RWPE2 (cell line): ENCODE data around the gene DNLZ.

Experiments
- ATAC-seq: fragments of 200-7000 bp; cut with Tn5 transposase; 3 replicates; pipeline ENCODE4 v1.9.1; 2021; ENCODE audit warnings: low read depth
- DNase-seq: peaks from one replicate; pipeline ENCODE4 v3.0.0-alpha.2; 2020; ENCODE audit warnings: low spot score
- H3K27ac ChIP-seq: fragments of 450-650 bp; 2 replicates; pipeline ENCODE4 v1.5.1; 2017; ENCODE audit warnings: mild to moderate bottlenecking; ENCODE audit not compliant: poor library complexity, severe bottlenecking
- H3K27me3 ChIP-seq: fragments of 250-450 bp; sonication (Bioruptor Pico); 2 replicates; pipeline ENCODE4 v1.5.1; 2021; ENCODE audit warnings: mild to moderate bottlenecking, moderate library complexity; ENCODE audit not compliant: insufficient read depth, poor library complexity, severe bottlenecking
- H3K36me3 ChIP-seq: fragments of 250-450 bp; sonication (Bioruptor Pico); 2 replicates; pipeline ENCODE4 v1.5.1; 2020; ENCODE audit warnings: low read depth, mild to moderate bottlenecking, moderate library complexity
- H3K4me1 ChIP-seq: fragments of 250-450 bp; sonication (Bioruptor Pico); 2 replicates; pipeline ENCODE4 v1.5.1; 2021; ENCODE audit warnings: mild to moderate bottlenecking, moderate library complexity; ENCODE audit not compliant: insufficient read depth, poor library complexity, severe bottlenecking
- H3K4me3 ChIP-seq: fragments of 250-450 bp; sonication (Bioruptor Pico); 2 replicates; pipeline ENCODE4 v1.5.1; 2021; ENCODE audit warnings: mild to moderate bottlenecking, moderate library complexity; ENCODE audit not compliant: severe bottlenecking
- H3K9me3 ChIP-seq: fragments of 250-450 bp; sonication (Bioruptor Pico); 2 replicates; pipeline ENCODE4 v1.5.1; 2021; ENCODE audit warnings: mild to moderate bottlenecking, moderate library complexity; ENCODE audit not compliant: severe bottlenecking
- TF ChIP-seq, protein P1 (sequence below): fragments of 450-650 bp; IDR thresholded peaks from one replicate; pipeline ENCODE4 v1.5.1; 2017; ENCODE audit warnings: mild to moderate bottlenecking, moderate library complexity; ENCODE audit not compliant: poor library complexity, severe bottlenecking

DNLZ gene

DNA sequence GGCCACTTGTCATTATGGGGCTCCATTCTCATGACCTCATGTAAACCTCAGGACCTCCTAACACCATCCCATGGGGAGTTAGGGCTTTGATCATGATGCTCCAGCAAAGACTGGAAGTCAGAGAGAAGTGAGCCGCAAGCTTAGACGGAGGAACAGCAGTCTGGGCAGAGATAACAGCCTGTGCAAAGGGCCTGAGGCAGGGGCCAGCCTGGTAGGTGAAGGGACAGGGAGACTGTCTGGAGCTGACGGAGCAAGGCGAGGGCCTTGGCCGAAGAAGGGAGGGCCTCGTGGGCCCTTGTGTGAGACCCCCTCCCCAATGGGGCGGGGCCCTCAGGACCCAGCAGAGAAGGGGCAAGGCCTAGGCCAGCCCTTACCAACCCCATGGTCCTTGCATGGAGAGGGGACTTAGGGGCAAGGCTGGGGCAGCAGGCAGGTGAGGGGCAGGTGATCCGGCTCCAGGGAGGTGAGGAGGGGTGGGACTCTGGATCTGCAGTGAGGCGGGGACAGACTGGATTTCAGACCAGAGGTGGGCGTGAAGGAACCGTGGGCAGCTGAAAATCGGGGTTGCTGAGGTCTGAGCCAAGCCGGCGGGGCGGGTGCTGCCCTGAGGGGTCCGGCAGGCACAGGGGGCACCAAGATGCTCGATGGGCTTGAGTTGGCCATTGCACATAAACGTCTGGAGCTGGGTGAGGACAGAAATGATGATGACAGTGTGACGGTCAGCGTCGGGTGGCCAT lies 18.8 kb downstream of the DNLZ start:
- TF ChIP-seq, protein P1, sequence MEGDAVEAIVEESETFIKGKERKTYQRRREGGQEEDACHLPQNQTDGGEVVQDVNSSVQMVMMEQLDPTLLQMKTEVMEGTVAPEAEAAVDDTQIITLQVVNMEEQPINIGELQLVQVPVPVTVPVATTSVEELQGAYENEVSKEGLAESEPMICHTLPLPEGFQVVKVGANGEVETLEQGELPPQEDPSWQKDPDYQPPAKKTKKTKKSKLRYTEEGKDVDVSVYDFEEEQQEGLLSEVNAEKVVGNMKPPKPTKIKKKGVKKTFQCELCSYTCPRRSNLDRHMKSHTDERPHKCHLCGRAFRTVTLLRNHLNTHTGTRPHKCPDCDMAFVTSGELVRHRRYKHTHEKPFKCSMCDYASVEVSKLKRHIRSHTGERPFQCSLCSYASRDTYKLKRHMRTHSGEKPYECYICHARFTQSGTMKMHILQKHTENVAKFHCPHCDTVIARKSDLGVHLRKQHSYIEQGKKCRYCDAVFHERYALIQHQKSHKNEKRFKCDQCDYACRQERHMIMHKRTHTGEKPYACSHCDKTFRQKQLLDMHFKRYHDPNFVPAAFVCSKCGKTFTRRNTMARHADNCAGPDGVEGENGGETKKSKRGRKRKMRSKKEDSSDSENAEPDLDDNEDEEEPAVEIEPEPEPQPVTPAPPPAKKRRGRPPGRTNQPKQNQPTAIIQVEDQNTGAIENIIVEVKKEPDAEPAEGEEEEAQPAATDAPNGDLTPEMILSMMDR, result no peak
- ATAC-seq (no peak), DNase-seq (no peak)
- Histone ChIP-seq H3K27ac (no peak overlapping the region), H3K4me1 (peaks cover 3% of the 10 kb centered on the region), H3K4me3 (no peak overlapping the region), H3K9me3 (no peaks in the 10 kb centered on the region), H3K27me3 (no peaks in the 10 kb centered on the region), H3K36me3 (no peaks in the 10 kb centered on the region)

- H3K36me3 ChIP-seq, result no peaks in the 10 kb centered on the region
- ATAC-seq (no peak), DNase-seq (no peak)
- TF ChIP-seq, protein P1, result no peak
- peaks cover 3% of the 10 kb centered on the region for H3K4me1 ChIP-seq
- H3K9me3 ChIP-seq, result no peaks in the 10 kb centered on the region
- H3K27ac ChIP-seq, result no peak overlapping the region
- H3K4me3 ChIP-seq, result no peak overlapping the region
- H3K27me3 ChIP-seq, result no peaks in the 10 kb centered on the region
These were observed 19.7 kb downstream of the DNLZ start for GRCh38 chr9:136343884-136344269.

GRCh38 chr9:136343121-136343883 lies 20.2 kb downstream of the DNLZ start:
- H3K4me1 ChIP-seq, result peaks cover 3% of the 10 kb centered on the region
- TF ChIP-seq, protein P1, result no peak
- no peak overlapping the region for H3K4me3 ChIP-seq
- no peak overlapping the region for H3K27ac ChIP-seq
- no peaks in the 10 kb centered on the region for H3K27me3 ChIP-seq
- no peaks in the 10 kb centered on the region for H3K36me3 ChIP-seq
- DNase-seq (no peak), ATAC-seq (no peak)
- H3K9me3 ChIP-seq, result no peaks in the 10 kb centered on the region

GRCh38 chr9:136342181-136343120 lies 21.1 kb downstream of the DNLZ start:
- H3K4me1 ChIP-seq, result peaks cover 3% of the 10 kb centered on the region
- DNase-seq (no peak), ATAC-seq (peak; percentile 52)
- H3K9me3 ChIP-seq, result no peaks in the 10 kb centered on the region
- H3K36me3 ChIP-seq, result no peaks in the 10 kb centered on the region
- peak overlapping the region; percentile 6 for H3K4me3 ChIP-seq
- no peaks in the 10 kb centered on the region for H3K27me3 ChIP-seq
- TF ChIP-seq, protein P1, result no peak
- H3K27ac ChIP-seq, result no peak overlapping the region
